ENCODE results near the gene B3GNT5.

The B3GNT5 gene

DNA sequence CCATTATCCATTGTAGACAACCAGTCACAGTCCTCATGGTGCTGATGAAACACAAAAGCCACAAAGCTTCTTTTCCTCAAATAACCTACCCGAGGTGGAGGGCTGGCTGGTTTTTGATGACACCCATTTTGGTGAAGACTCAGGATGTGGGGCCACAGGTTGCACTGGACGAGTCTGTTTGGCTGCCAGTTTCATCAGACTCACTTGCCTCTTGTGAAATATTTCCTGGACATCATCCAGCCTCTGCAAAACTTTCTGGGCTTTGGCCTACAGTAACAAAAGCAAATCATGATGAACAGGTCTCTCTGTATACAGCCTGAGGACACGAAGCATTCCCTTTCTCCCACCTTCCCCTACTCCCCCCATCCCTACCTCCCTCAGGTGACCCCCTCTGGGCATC lies 42.2 kb downstream of the B3GNT5 start:
- TF ChIP-seq, protein P1, sequence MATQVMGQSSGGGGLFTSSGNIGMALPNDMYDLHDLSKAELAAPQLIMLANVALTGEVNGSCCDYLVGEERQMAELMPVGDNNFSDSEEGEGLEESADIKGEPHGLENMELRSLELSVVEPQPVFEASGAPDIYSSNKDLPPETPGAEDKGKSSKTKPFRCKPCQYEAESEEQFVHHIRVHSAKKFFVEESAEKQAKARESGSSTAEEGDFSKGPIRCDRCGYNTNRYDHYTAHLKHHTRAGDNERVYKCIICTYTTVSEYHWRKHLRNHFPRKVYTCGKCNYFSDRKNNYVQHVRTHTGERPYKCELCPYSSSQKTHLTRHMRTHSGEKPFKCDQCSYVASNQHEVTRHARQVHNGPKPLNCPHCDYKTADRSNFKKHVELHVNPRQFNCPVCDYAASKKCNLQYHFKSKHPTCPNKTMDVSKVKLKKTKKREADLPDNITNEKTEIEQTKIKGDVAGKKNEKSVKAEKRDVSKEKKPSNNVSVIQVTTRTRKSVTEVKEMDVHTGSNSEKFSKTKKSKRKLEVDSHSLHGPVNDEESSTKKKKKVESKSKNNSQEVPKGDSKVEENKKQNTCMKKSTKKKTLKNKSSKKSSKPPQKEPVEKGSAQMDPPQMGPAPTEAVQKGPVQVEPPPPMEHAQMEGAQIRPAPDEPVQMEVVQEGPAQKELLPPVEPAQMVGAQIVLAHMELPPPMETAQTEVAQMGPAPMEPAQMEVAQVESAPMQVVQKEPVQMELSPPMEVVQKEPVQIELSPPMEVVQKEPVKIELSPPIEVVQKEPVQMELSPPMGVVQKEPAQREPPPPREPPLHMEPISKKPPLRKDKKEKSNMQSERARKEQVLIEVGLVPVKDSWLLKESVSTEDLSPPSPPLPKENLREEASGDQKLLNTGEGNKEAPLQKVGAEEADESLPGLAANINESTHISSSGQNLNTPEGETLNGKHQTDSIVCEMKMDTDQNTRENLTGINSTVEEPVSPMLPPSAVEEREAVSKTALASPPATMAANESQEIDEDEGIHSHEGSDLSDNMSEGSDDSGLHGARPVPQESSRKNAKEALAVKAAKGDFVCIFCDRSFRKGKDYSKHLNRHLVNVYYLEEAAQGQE (IDR thresholded peaks at IDR 0.05; ENCODE audit: low read depth): no peak
- no peak; the same call in 1 of the 2 replicates for TF ChIP-seq NFIC (IDR thresholded peaks at IDR 0.05)
- no peak for TF ChIP-seq TEAD4 (IDR thresholded peaks at IDR 0.05)
- no peak for TF ChIP-seq ZBTB7A (IDR thresholded peaks at IDR 0.05; ENCODE audit: low read depth)
- peak; percentile 75; the same call in 1 of the 2 replicates for TF ChIP-seq CEBPB (IDR thresholded peaks at IDR 0.05)
- no peak for TF ChIP-seq RAD21 (IDR thresholded peaks at IDR 0.05; ENCODE audit: low read depth)
- TF ChIP-seq, protein P2, sequence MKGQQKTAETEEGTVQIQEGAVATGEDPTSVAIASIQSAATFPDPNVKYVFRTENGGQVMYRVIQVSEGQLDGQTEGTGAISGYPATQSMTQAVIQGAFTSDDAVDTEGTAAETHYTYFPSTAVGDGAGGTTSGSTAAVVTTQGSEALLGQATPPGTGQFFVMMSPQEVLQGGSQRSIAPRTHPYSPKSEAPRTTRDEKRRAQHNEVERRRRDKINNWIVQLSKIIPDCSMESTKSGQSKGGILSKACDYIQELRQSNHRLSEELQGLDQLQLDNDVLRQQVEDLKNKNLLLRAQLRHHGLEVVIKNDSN (IDR thresholded peaks at IDR 0.05): no peak

DNA sequence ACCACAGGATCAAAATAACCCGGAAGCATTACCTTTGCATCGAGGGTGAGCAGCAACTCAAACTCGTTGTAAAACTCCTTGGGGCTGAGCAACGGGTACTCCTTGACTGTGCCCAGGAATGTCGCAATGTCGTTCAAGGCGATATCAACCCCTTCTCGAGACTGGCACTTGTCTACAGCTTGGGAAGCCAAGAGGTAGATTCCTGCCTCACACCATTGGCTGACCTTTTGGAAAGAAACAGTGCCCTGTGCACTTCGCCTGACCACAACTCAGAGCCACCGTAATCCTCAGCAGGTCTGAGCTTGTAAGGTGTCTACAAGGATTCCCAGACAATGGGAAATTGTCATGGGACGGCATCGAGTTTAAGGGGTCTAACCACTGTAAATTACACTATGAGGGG lies 43.9 kb downstream of the B3GNT5 start:
- TF ChIP-seq CEBPB (IDR thresholded peaks at IDR 0.05) (no peak), EGR1 (IDR thresholded peaks at IDR 0.05) (no peak)
- TF ChIP-seq, protein P2 (IDR thresholded peaks at IDR 0.05): no peak

DNA sequence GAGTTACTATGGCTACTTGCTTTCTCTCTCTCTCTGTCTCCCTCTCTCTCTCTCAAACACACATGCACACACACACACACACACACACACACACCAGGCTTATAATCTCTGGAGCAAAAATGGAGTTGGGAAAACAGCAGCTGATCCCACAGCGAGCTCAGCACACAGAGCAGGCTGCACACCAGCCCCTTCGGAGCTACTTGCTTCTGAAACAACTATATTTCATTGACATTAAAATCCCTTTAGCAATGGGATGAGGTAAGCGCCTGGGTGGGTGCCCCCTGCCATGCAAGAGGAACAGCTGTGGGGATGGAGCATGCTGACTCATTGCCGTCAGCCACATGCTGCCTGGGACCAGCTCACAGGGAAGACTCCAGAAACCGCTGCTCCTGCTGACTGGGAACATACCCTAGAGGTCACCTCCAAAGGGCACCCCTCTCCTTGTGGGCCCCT lies 45.7 kb downstream of the B3GNT5 start:
- TF ChIP-seq, protein P3, sequence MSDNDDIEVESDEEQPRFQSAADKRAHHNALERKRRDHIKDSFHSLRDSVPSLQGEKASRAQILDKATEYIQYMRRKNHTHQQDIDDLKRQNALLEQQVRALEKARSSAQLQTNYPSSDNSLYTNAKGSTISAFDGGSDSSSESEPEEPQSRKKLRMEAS (IDR thresholded peaks at IDR 0.05): peak; percentile 34; the same call in 1 of the 2 replicates
- TF ChIP-seq, protein P2 (IDR thresholded peaks at IDR 0.05): no peak

DNA sequence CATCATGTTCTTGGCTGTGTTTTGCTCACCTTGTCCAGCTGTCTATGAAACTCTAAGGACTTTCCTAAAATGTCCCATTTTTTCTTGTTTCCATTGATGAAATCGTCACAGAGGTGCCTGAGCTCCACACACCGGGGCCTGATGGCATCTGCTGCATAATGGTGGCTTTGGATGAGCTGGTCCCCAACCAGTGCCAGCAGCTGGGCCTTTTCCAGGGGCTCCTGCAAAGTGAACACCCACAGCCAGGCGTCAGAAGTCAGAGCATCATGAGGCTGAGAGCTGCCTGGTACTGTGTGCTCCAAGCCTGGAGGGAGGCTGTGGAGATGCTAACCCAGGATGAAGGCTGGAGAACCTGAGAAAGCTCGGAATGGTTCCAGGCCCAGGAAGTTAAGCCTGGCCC lies 46.9 kb downstream of the B3GNT5 start:
- no peak for TF ChIP-seq RAD21 (IDR thresholded peaks at IDR 0.05; ENCODE audit: low read depth)
- TF ChIP-seq, protein P3 (IDR thresholded peaks at IDR 0.05): no peak
- TF ChIP-seq FOXM1 (IDR thresholded peaks at IDR 0.05; ENCODE audit: borderline replicate concordance, low read depth): no peak
- no peak for TF ChIP-seq TCF12 (IDR thresholded peaks at IDR 0.05; ENCODE audit: low read depth)
- TF ChIP-seq ZBTB7A (IDR thresholded peaks at IDR 0.05; ENCODE audit: low read depth): no peak
- TF ChIP-seq, protein P1 (IDR thresholded peaks at IDR 0.05; ENCODE audit: low read depth): no peak
- TF ChIP-seq CEBPB (IDR thresholded peaks at IDR 0.05): no peak
- TF ChIP-seq TEAD4 (IDR thresholded peaks at IDR 0.05): no peak
- no peak for TF ChIP-seq EP300 (IDR thresholded peaks at IDR 0.05; ENCODE audit: borderline replicate concordance)
- TF ChIP-seq YY1 (IDR thresholded peaks at IDR 0.05; ENCODE audit: low read depth): no peak
- no peak for TF ChIP-seq TAF1 (IDR thresholded peaks at IDR 0.05; ENCODE audit: low read depth)
- no peak for TF ChIP-seq EGR1 (IDR thresholded peaks at IDR 0.05)
- no peak for TF ChIP-seq CREB1 (IDR thresholded peaks at IDR 0.05; ENCODE audit: low read depth)
- TF ChIP-seq, protein P2 (IDR thresholded peaks at IDR 0.05): no peak
- no peak for TF ChIP-seq NFIC (IDR thresholded peaks at IDR 0.05)

DNA sequence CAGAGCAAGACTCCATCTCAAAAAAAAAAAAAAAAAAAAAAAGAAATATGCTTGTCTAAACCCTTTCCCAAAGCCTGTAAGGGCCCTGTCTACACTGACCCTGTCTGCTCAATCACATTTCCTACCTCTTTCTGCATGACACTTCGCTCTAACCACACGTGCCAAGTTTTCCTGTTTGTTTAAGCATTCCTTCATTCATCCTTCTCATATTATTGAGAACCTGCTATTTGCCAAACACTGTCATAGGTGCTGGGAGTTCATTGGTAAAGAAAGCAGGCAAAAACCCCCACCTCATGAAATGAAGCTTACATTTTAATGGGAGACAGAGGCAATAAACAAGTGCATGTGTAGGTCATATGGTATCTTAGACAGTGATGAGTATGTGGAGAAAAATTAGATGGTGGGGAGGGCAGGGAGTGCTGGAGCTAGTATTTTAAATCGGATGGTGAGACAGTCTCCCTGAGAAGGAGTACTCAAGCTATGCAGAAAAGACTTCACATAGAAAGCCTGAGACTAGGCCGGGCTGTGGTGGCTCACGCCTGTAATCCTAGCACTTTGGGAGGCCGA lies 48.0 kb downstream of the B3GNT5 start:
- no peak for TF ChIP-seq EGR1 (IDR thresholded peaks at IDR 0.05)
- TF ChIP-seq, protein P2 (IDR thresholded peaks at IDR 0.05): no peak
- TF ChIP-seq, protein P3 (IDR thresholded peaks at IDR 0.05): no peak
- TF ChIP-seq, protein P1 (IDR thresholded peaks at IDR 0.05; ENCODE audit: low read depth): no peak
- no peak for TF ChIP-seq RAD21 (IDR thresholded peaks at IDR 0.05; ENCODE audit: low read depth)
- no peak for TF ChIP-seq CEBPB (IDR thresholded peaks at IDR 0.05)
- no peak for TF ChIP-seq NFIC (IDR thresholded peaks at IDR 0.05)

All from Ishikawa (cell line).